Panc1 (cell line): Measurements from ENCODE around the gene STC2.

Experiments used
- CTCF ChIP-seq: fragments of 450-650 bp; IDR thresholded peaks from 2 replicates; pipeline ENCODE4 v1.5.1; 2017; ENCODE audit warnings: mild to moderate bottlenecking
- REST ChIP-seq, 2 experiments: IDR thresholded peaks; 2 replicates each; pipeline ENCODE4 v1.6.1; 2011 to 2012; ENCODE audit warnings: low read depth in 2 of 2, control low read depth in 1 of 2, low read length in 1 of 2, mild to moderate bottlenecking in 1 of 2, moderate library complexity in 1 of 2; ENCODE audit not compliant: insufficient read depth in 1 of 2
- SIN3A ChIP-seq: IDR thresholded peaks from 2 replicates; pipeline ENCODE4 v1.6.1; 2012; ENCODE audit warnings: low read depth, mild to moderate bottlenecking, low read length, moderate library complexity, borderline replicate concordance; ENCODE audit not compliant: insufficient read depth
- TCF7L2 ChIP-seq: IDR thresholded peaks from 2 replicates; pipeline ENCODE4 v1.6.1; 2011; ENCODE audit warnings: mild to moderate bottlenecking, low read depth, low read length, inconsistent platforms

DNA sequence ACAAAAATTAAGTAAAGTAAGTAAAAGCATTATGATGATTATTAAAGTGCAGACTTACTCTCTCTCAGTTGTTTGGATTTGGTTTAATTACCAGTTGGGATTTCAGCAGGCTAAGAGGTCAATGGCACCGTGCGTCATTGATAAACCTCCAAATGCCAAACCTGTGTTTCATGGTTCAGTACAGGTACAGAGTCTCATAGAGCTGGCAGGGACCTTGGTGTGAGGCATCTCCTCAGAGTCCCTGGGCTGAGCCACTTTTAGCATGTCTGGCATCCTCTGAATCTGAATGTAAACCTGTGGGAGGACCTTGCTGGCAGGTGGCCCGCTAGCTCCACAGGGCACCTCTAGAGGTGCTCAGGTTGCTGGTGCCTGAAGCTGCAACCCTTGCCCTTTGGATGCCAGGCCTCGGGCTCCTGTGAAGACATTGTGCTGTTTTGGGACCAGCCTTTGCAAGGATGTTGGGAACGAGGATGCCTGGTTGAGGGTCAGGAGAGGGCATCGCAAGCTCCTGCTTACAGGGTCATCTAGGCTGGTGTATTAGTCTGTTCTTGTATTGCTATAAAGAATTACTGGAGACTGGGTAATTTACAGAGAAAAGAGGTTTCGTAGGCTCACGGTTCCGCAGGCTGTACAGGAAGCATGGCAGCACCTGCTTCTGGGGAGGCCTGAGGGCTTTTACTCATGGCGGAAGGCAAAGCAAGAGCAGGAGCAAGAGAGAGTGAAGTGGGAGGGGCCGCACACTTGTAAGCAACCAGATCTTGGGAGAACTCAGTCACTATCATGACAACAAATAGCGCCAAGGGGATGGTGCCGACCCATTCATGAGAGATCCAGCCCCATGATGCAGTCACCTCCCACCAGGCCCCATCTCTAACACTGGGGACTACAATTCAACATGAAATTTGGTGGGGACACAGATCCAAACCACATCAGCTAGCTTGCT is 14.9 kb upstream of the STC2 start:
- TF ChIP-seq TCF7L2: no peak
- no peak for TF ChIP-seq CTCF
- TF ChIP-seq SIN3A: no peak
- no peak for TF ChIP-seq REST (IDR thresholded peaks at IDR 0.05; ENCODE audit: insufficient read depth in 1 of 2, low read depth in 2 of 2, low read length in 1 of 2)
